RWPE2 (cell line): ENCODE results near the gene CCDC124.
A peak's percentile ranks its signal among the peaks of the same experiment; 100 is the strongest.

ENCODE experiments used
- ATAC-seq: fragments of 200-7000 bp; cut with Tn5 transposase; 3 replicates; pipeline ENCODE4 v1.9.1; 2021; ENCODE audit warnings: low read depth
- DNase-seq: peaks from one replicate; pipeline ENCODE4 v3.0.0-alpha.2; 2020; ENCODE audit warnings: low spot score
- H3K27ac ChIP-seq: fragments of 450-650 bp; 2 replicates; pipeline ENCODE4 v1.5.1; 2017; ENCODE audit warnings: mild to moderate bottlenecking; ENCODE audit not compliant: poor library complexity, severe bottlenecking
- H3K27me3 ChIP-seq: fragments of 250-450 bp; sonication (Bioruptor Pico); 2 replicates; pipeline ENCODE4 v1.5.1; 2021; ENCODE audit warnings: mild to moderate bottlenecking, moderate library complexity; ENCODE audit not compliant: insufficient read depth, poor library complexity, severe bottlenecking
- H3K36me3 ChIP-seq: fragments of 250-450 bp; sonication (Bioruptor Pico); 2 replicates; pipeline ENCODE4 v1.5.1; 2020; ENCODE audit warnings: low read depth, mild to moderate bottlenecking, moderate library complexity
- H3K4me1 ChIP-seq: fragments of 250-450 bp; sonication (Bioruptor Pico); 2 replicates; pipeline ENCODE4 v1.5.1; 2021; ENCODE audit warnings: mild to moderate bottlenecking, moderate library complexity; ENCODE audit not compliant: insufficient read depth, poor library complexity, severe bottlenecking
- H3K4me3 ChIP-seq: fragments of 250-450 bp; sonication (Bioruptor Pico); 2 replicates; pipeline ENCODE4 v1.5.1; 2021; ENCODE audit warnings: mild to moderate bottlenecking, moderate library complexity; ENCODE audit not compliant: severe bottlenecking
- H3K9me3 ChIP-seq: fragments of 250-450 bp; sonication (Bioruptor Pico); 2 replicates; pipeline ENCODE4 v1.5.1; 2021; ENCODE audit warnings: mild to moderate bottlenecking, moderate library complexity; ENCODE audit not compliant: severe bottlenecking
- CTCF ChIP-seq: fragments of 450-650 bp; IDR thresholded peaks from one replicate; pipeline ENCODE4 v1.5.1; 2017; ENCODE audit warnings: mild to moderate bottlenecking, moderate library complexity; ENCODE audit not compliant: poor library complexity, severe bottlenecking

The CCDC124 gene

GRCh38 chr19:17943274-17944221 lies 10.7 kb downstream of the CCDC124 start:
- Histone ChIP-seq H3K27ac (no peak overlapping the region), H3K9me3 (no peaks in the 10 kb centered on the region), H3K4me3 (no peak overlapping the region), H3K4me1 (no peaks in the 10 kb centered on the region), H3K36me3 (peaks cover 24% of the 10 kb centered on the region), H3K27me3 (no peaks in the 10 kb centered on the region)
- ATAC-seq: peak; percentile 6; the same call in 1 of the 3 replicates
- DNase-seq: no peak
- no peak for TF ChIP-seq CTCF

- ATAC-seq (peak; percentile 72), DNase-seq (no peak)
- Histone ChIP-seq H3K27ac (no peak overlapping the region), H3K27me3 (peaks cover 3% of the 10 kb centered on the region), H3K9me3 (no peaks in the 10 kb centered on the region), H3K36me3 (peaks cover 17% of the 10 kb centered on the region), H3K4me3 (no peak overlapping the region), H3K4me1 (no peaks in the 10 kb centered on the region)
- no peak for TF ChIP-seq CTCF
Measured at GRCh38 chr19:17944301-17944700, 11.5 kb downstream of the CCDC124 start.

DNA sequence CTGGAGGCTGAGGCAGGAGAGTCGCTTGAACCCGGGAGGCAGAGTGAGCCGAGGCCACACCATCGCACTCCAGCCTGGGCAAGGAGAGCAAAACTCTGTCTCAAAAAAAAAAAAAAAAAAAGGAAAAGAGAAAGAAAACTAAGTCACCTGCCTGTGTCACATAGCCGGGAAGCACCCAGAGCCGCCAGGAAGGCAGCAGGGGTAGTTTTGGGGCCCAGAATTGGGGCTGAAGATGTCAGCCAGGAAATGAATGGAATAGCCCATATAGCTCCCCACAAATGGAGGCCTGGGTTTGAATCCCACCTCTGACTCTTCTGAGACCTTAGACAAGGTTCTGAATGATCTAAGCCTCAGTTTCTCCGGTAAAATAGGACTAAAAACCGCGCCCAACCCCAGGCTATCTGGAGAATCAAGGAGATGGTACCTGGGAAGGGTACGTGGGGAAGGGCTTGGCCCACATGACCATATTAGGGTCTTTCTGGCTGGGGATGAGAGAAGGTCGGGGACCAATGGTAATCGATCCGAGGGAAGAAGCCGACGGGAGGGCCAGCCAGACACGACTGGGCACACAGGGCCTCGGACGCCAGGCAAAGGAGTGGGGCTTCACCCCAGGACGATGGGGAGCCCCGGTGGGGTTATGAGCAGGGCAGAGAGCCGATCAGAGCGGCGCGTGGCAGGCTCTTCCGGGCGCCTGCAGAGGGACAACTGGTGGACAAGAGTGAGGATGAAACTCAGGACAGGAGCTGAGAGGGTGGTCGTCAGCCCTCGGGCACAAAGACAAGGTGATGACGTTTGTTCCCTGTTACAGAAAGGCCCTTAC lies 14.4 kb downstream of the CCDC124 start:
- Histone ChIP-seq H3K36me3 (peaks cover 12% of the 10 kb centered on the region), H3K27ac (no peak overlapping the region), H3K4me3 (peak overlapping the region; percentile 26), H3K4me1 (no peaks in the 10 kb centered on the region), H3K27me3 (peaks cover 32% of the 10 kb centered on the region), H3K9me3 (no peaks in the 10 kb centered on the region)
- no peak for TF ChIP-seq CTCF
- ATAC-seq (peak; percentile 37), DNase-seq (no peak)

DNA sequence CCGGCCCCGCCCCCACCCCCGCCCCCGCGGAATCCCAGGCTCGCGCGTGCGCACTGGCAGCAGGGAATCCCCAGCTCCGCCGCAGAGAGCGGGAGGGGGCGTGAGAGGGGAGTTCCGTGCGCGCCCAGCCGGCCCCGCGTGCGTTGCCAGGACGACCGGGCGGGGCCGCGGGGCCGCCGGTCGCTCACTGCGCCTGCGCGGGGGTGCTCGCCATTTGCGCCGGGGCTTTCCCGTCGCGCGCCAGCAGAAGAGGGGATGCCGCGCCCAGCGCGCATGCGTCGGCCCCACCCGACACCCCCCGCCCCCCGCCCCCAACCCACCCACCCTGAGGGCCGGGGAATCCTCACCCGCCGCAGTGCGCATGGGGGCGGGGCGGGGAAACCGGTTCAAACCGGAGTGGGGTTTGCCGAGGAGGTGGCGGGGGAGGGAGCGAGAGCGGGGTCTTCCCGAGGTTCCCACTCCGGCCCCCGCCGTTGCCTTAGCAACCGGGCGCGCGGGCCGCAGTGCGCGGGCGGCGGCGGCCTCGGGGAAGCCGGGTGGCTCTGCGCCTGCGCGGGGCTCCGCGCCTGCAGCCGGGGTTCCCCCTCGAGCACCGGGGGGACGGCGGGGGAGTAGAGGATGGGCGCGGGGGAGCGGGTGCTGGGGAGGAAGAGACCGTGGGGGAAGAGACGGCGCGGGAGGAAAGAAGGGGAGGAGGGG lies 15.1 kb downstream of the CCDC124 start:
- H3K4me3 ChIP-seq: peak overlapping the region; percentile 42
- peaks cover 39% of the 10 kb centered on the region for H3K27me3 ChIP-seq
- no peak for TF ChIP-seq CTCF
- no peak overlapping the region for H3K27ac ChIP-seq
- no peaks in the 10 kb centered on the region for H3K4me1 ChIP-seq
- 0 out of 2 replicates have a peak, but pooled peaks cover 6% of the 10 kb centered on the region for H3K36me3 ChIP-seq
- DNase-seq (peak; percentile 91), ATAC-seq (peak; percentile 41)
- no peaks in the 10 kb centered on the region for H3K9me3 ChIP-seq
